ENCODE data around the gene ATP9A.
"Not testable (repeated sequence)": the region's sequence is repeated elsewhere in the genome, so short reads cannot be mapped to it uniquely, and the experiment has no call there.

Gene ATP9A

GRCh38 chr20:51752343-51752951, 15.7 kb downstream of the ATP9A start:
- peak; percentile 68 for DNase-seq (ENCODE audit: low read depth)

- no peak for DNase-seq (ENCODE audit: low read depth)
Observed at GRCh38 chr20:51750770-51751388, 17.3 kb downstream of the ATP9A start.

- peak; percentile 80 for DNase-seq (ENCODE audit: low read depth)
Observed at GRCh38 chr20:51750037-51750769, 18.0 kb downstream of the ATP9A start.

GRCh38 chr20:51749674-51750036, 18.5 kb downstream of the ATP9A start:
- no peak for DNase-seq (ENCODE audit: low read depth)

GRCh38 chr20:51747182-51747911, 20.8 kb downstream of the ATP9A start:
- DNase-seq (ENCODE audit: low read depth) = no peak

- DNase-seq (ENCODE audit: low read depth) = no peak
Observed at GRCh38 chr20:51745804-51746203, 22.4 kb downstream of the ATP9A start.

- no peak for DNase-seq (ENCODE audit: low read depth)
Observed at GRCh38 chr20:51740838-51741237, 27.4 kb downstream of the ATP9A start.

GRCh38 chr20:51740308-51740707, 27.9 kb downstream of the ATP9A start:
- DNase-seq (ENCODE audit: low read depth) = not testable (repeated sequence)

- DNase-seq (ENCODE audit: low read depth) = no peak
Observed at GRCh38 chr20:51739722-51740249, 28.4 kb downstream of the ATP9A start.

- no peak for DNase-seq (ENCODE audit: low read depth)
Observed at GRCh38 chr20:51738877-51739447, 29.2 kb downstream of the ATP9A start.

- DNase-seq (ENCODE audit: low read depth) = not testable (repeated sequence)
Observed at GRCh38 chr20:51738261-51738660, 29.9 kb downstream of the ATP9A start.

GRCh38 chr20:51736947-51737346, 31.2 kb downstream of the ATP9A start:
- no peak for DNase-seq (ENCODE audit: low read depth)

- DNase-seq (ENCODE audit: low read depth) = no peak
Observed at GRCh38 chr20:51735728-51736600, 32.2 kb downstream of the ATP9A start.

GRCh38 chr20:51734876-51735720, 33.1 kb downstream of the ATP9A start:
- DNase-seq (ENCODE audit: low read depth) = no peak

- DNase-seq (ENCODE audit: low read depth) = no peak
Observed at GRCh38 chr20:51733070-51733469, 35.1 kb downstream of the ATP9A start.

- DNase-seq (ENCODE audit: low read depth) = no peak
Observed at GRCh38 chr20:51732096-51732791, 35.9 kb downstream of the ATP9A start.

GRCh38 chr20:51731731-51732095, 36.5 kb downstream of the ATP9A start:
- DNase-seq (ENCODE audit: low read depth) = no peak

- DNase-seq (ENCODE audit: low read depth) = no peak
Observed at GRCh38 chr20:51729771-51730170, 38.4 kb downstream of the ATP9A start.

GRCh38 chr20:51728737-51729136, 39.5 kb downstream of the ATP9A start:
- no peak for DNase-seq (ENCODE audit: low read depth)

GRCh38 chr20:51727872-51728271, 40.3 kb downstream of the ATP9A start:
- no peak for DNase-seq (ENCODE audit: low read depth)

Measured in GM04504 (cell line).